AG04449 (cell line): ENCODE results near the gene FOXP3.

ENCODE experiments used
- CTCF ChIA-PET: fragments of 350-600 bp; formaldehyde crosslinking; extraction: SDS; loops from one replicate; lab custom pipeline; 2021; ENCODE audit warnings: antibody characterized with exemption; lab: Yijun Ruan, JAX
- POLR2A ChIA-PET: fragments of 400-600, 350-600 bp; formaldehyde crosslinking; extraction: SDS; loops from one replicate; lab custom pipeline; 2020; ENCODE audit warnings: antibody characterized with exemption, inconsistent platforms; lab: Yijun Ruan, JAX
- DNase-seq: peaks from one replicate; pipeline ENCODE4 v3.0.0-alpha.2; 2010; ENCODE audit warnings: low read depth, low spot score
- H3K4me3 ChIP-seq: 2 replicates; pipeline ENCODE4 v1.5.1; 2011; ENCODE audit warnings: low read depth, mild to moderate bottlenecking, control low read depth, low read length
- CTCF ChIP-seq: IDR thresholded peaks from one replicate; pipeline ENCODE4 v1.5.1; 2011; ENCODE audit warnings: mild to moderate bottlenecking, moderate library complexity, low read length, control low read depth, inconsistent platforms; ENCODE audit not compliant: insufficient read depth; ENCODE audit errors: missing control alignments

Gene FOXP3

DNA sequence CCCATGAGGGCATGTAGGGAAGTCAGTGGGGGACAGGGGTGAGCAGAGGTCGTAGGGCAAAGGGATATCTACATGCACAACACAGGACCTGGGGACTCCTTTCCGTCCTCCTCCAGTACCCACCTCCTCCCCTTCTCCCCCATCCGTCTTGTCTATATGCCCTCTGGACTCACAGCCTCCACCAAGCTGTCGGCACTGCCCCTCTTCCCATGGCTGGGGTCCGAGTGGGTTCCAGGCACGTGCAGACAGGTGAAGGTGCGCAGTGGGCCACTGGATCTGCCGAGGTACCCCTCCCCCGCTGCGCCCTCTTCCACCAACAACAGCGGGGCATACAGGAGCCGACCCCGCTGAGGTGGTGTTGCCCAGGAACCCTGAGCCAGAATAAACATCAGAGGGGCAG, 59.1 kb downstream of the FOXP3 start:
- no peak for DNase-seq

DNA sequence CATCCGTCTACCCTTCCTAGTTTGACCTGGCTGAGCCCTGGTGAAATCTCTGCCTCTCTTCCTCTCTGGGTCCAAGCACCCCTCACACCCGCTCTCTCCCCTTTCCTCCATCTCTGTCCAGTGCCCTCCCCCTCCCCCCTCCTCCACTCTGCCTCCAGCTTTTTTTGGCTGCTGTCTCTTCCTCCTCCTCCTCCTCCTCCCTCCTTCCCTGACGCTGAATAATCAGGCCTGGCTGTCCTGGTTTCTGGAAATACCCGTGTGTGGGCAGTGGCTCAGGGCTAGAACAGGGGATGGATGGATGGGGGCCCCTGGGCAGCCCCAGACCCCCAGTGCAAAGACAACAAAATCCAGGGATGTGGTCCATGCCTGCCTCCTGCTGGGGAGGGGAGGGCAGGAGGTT, 59.8 kb downstream of the FOXP3 start:
- CTCF ChIA-PET = no interaction called here

More for the DNA sequence above, 59.1 kb downstream of the FOXP3 start:
- ChIA-PET POLR2A (no interaction called here), CTCF (no interaction called here)
- no peak overlapping the region for H3K4me3 ChIP-seq
- no peak for TF ChIP-seq CTCF

GRCh38 chrX:49204017-49204416, 60.5 kb downstream of the FOXP3 start:
- ChIA-PET CTCF (no interaction called here), POLR2A (no interaction called here)
- DNase-seq = no peak
- no peak for TF ChIP-seq CTCF
- H3K4me3 ChIP-seq = no peak overlapping the region

More for the DNA sequence above, 59.8 kb downstream of the FOXP3 start:
- no peak overlapping the region for H3K4me3 ChIP-seq
- no peak for TF ChIP-seq CTCF
- no peak for DNase-seq
- POLR2A ChIA-PET = no interaction called here

- no peak for DNase-seq
- no peak for TF ChIP-seq CTCF
- H3K4me3 ChIP-seq = no peak overlapping the region
- POLR2A ChIA-PET = no interaction called here
- CTCF ChIA-PET = no interaction called here
Observed at GRCh38 chrX:49203536-49203935, 61.0 kb downstream of the FOXP3 start.

- ChIA-PET CTCF (interaction anchor here (0.8 to 1.0 kb wide), 2 partner anchors 9 to 11 kb away, joined by 3 to 4 read pairs; no protein-coding TSS in a partner anchor), POLR2A (no interaction called here)
- no peak for DNase-seq
- no peak for TF ChIP-seq CTCF
- H3K4me3 ChIP-seq = no peak overlapping the region
Observed at GRCh38 chrX:49202022-49202421, 62.5 kb downstream of the FOXP3 start.
